OCI-LY1 (cell line): ENCODE measurements around the gene NOX5.

Experiments used
- H2AFZ ChIP-seq: fragments of 200-600 bp; sonication (generic), shearing (Covaris generic); 2 replicates; pipeline ENCODE4 v1.6.0; 2014; ENCODE audit warnings: antibody characterized with exemption, mild to moderate bottlenecking, low read length
- H3F3A ChIP-seq: fragments of 200-600 bp; sonication (generic), shearing (Covaris generic); 2 replicates; pipeline ENCODE4 v1.6.0; 2014; ENCODE audit warnings: mild to moderate bottlenecking, antibody characterized with exemption, low read length, moderate library complexity; ENCODE audit not compliant: insufficient read depth
- H3K27ac ChIP-seq: fragments of 200-600 bp; sonication (generic); 2 replicates; pipeline ENCODE4 v1.5.1; 2014; ENCODE audit warnings: low read length, mixed run types, mild to moderate bottlenecking, low read depth; ENCODE audit not compliant: poor library complexity, severe bottlenecking
- H3K27me3 ChIP-seq: fragments of 200-600 bp; sonication (generic); 2 replicates; pipeline ENCODE4 v1.6.0; 2014; ENCODE audit warnings: antibody characterized with exemption, mild to moderate bottlenecking, low read length, moderate library complexity; ENCODE audit not compliant: insufficient read depth
- H3K36me3 ChIP-seq: fragments of 200-600 bp; sonication (generic); 2 replicates; pipeline ENCODE4 v1.6.1; 2014; ENCODE audit warnings: mild to moderate bottlenecking, antibody characterized with exemption, low read length, moderate library complexity, mixed read lengths; ENCODE audit not compliant: insufficient read depth
- H3K4me1 ChIP-seq: fragments of 200-600 bp; sonication (generic); 2 replicates; pipeline ENCODE4 v1.5.1; 2014; ENCODE audit warnings: mild to moderate bottlenecking, low read length, moderate library complexity; ENCODE audit not compliant: insufficient read depth, severe bottlenecking
- H3K4me2 ChIP-seq: fragments of 200-600 bp; sonication (generic), shearing (Covaris generic); 2 replicates; pipeline ENCODE4 v1.6.1; 2014; ENCODE audit warnings: low read length
- H3K4me3 ChIP-seq: fragments of 200-600 bp; sonication (generic); 2 replicates; pipeline ENCODE4 v1.5.1; 2014; ENCODE audit warnings: low read length, low read depth, mild to moderate bottlenecking, mixed read lengths; ENCODE audit not compliant: poor library complexity, severe bottlenecking
- H3K79me2 ChIP-seq: fragments of 200-600 bp; shearing (Covaris generic); 2 replicates; pipeline ENCODE4 v1.6.1; 2016; ENCODE audit warnings: mixed run types, low read length, mixed read lengths; ENCODE audit not compliant: insufficient read depth
- H3K9ac ChIP-seq: fragments of 200-600 bp; sonication (generic), shearing (Covaris generic); 2 replicates; pipeline ENCODE4 v1.6.1; 2014; ENCODE audit warnings: mild to moderate bottlenecking, low read length, mixed read lengths
- H3K9me2 ChIP-seq: fragments of 200-600 bp; sonication (generic), shearing (Covaris generic); 2 replicates; pipeline ENCODE4 v1.6.1; 2014; ENCODE audit warnings: low read depth, mild to moderate bottlenecking, low read length, mixed read lengths
- H3K9me3 ChIP-seq: fragments of 200-600 bp; shearing (Covaris generic); 2 replicates; pipeline ENCODE4 v1.6.1; 2014; ENCODE audit warnings: low read length, mixed read lengths
- H4K20me1 ChIP-seq: fragments of 200-600 bp; sonication (generic), shearing (Covaris generic); 2 replicates; pipeline ENCODE4 v1.6.0; 2016; ENCODE audit warnings: mild to moderate bottlenecking, low read length; ENCODE audit not compliant: insufficient read depth
- CTCF ChIP-seq: fragments of 200-600 bp; sonication (generic), shearing (Covaris generic); IDR thresholded peaks from 2 replicates; pipeline ENCODE4 v1.5.1; 2017; ENCODE audit warnings: mild to moderate bottlenecking, antibody characterized with exemption, low read length, moderate library complexity, mixed read lengths
- EZH2 ChIP-seq: fragments of 200-600 bp; sonication (generic), shearing (Covaris generic); IDR thresholded peaks from 2 replicates; pipeline ENCODE4 v1.8.0; 2017; ENCODE audit warnings: borderline replicate concordance, mixed run types, mild to moderate bottlenecking, antibody characterized with exemption, low read length, moderate library complexity, mixed read lengths

NOX5 gene

GRCh38 chr15:69100821-69101220 is 86.3 kb downstream of the NOX5 start:
- TF ChIP-seq EZH2, result no peak
- no peak for TF ChIP-seq CTCF
- no peak overlapping the region for H3K4me3 ChIP-seq
- H3K9me3 ChIP-seq, result no peaks in the 10 kb centered on the region
- H3K9ac ChIP-seq, result no peak overlapping the region
- H3K4me2 ChIP-seq, result no peak overlapping the region
- H3F3A ChIP-seq, result no peaks in the 10 kb centered on the region
- no peaks in the 10 kb centered on the region for H3K79me2 ChIP-seq
- no peak overlapping the region for H3K27ac ChIP-seq
- H3K36me3 ChIP-seq, result no peaks in the 10 kb centered on the region
- H3K4me1 ChIP-seq, result no peaks in the 10 kb centered on the region
- H3K9me2 ChIP-seq, result no peaks in the 10 kb centered on the region
- no peak overlapping the region for H2AFZ ChIP-seq
- H4K20me1 ChIP-seq, result no peaks in the 10 kb centered on the region
- H3K27me3 ChIP-seq, result no peaks in the 10 kb centered on the region

GRCh38 chr15:69104050-69104750 is 89.7 kb downstream of the NOX5 start:
- Histone ChIP-seq H3K4me1 (no peaks in the 10 kb centered on the region), H3K9me2 (no peaks in the 10 kb centered on the region), H3F3A (no peaks in the 10 kb centered on the region), H3K9ac (no peak overlapping the region), H3K27ac (no peak overlapping the region), H2AFZ (no peak overlapping the region), H3K4me2 (no peak overlapping the region), H3K27me3 (no peaks in the 10 kb centered on the region), H3K4me3 (no peak overlapping the region), H3K9me3 (no peaks in the 10 kb centered on the region), H3K79me2 (no peaks in the 10 kb centered on the region), H3K36me3 (no peaks in the 10 kb centered on the region), H4K20me1 (no peaks in the 10 kb centered on the region)
- TF ChIP-seq CTCF (no peak), EZH2 (no peak)

GRCh38 chr15:69105451-69105985 is 91.0 kb downstream of the NOX5 start:
- Histone ChIP-seq H3K4me2 (no peak overlapping the region), H3K27ac (no peak overlapping the region), H2AFZ (no peak overlapping the region), H3K9me3 (no peaks in the 10 kb centered on the region), H3K4me1 (no peaks in the 10 kb centered on the region), H3F3A (no peaks in the 10 kb centered on the region), H3K36me3 (no peaks in the 10 kb centered on the region), H3K27me3 (0 out of 2 replicates have a peak, but pooled peaks cover 2% of the 10 kb centered on the region), H3K4me3 (no peak overlapping the region), H4K20me1 (no peaks in the 10 kb centered on the region), H3K79me2 (no peaks in the 10 kb centered on the region), H3K9ac (no peak overlapping the region), H3K9me2 (no peaks in the 10 kb centered on the region)
- TF ChIP-seq CTCF, result no peak
- TF ChIP-seq EZH2, result no peak
